ENCODE measurements around the gene RPRML.
"Not testable (repeated sequence)": the region's sequence is repeated elsewhere in the genome, so short reads cannot be mapped to it uniquely, and the experiment has no call there.

RPRML gene

GRCh38 chr17:46989637-46990431 lies 10.8 kb upstream of the RPRML start:
- H3K4me1 ChIP-seq (ENCODE audit: control insufficient read depth in 1 of 2, insufficient read depth in 2 of 2, low read length in 2 of 2), result peaks cover 0 to 1% of the 10 kb centered on the region in 2 donors
- H3K27me3 ChIP-seq (ENCODE audit: control insufficient read depth in 1 of 2, insufficient read depth in 2 of 2, low read length in 2 of 2), result peaks cover 0 to 5% of the 10 kb centered on the region in 2 donors
- H3K36me3 ChIP-seq (ENCODE audit: control insufficient read depth in 1 of 2, insufficient read depth in 2 of 2, low read length in 2 of 2), result no peaks in the 10 kb centered on the region
- no peak overlapping the region for H3K27ac ChIP-seq (ENCODE audit: low read depth, low read length)
- H3K4me3 ChIP-seq (ENCODE audit: low read depth in 1 of 2, low read length in 2 of 2), result no peak overlapping the region
- H3K9ac ChIP-seq (ENCODE audit: low read depth in 1 of 2, low read length in 2 of 2), result no peak overlapping the region
- no peaks in the 10 kb centered on the region for H3K9me3 ChIP-seq (ENCODE audit: control insufficient read depth in 1 of 2, low read length in 2 of 2)

GRCh38 chr17:46987927-46988326 lies 8.9 kb upstream of the RPRML start:
- not testable (repeated sequence) for H3K27me3 ChIP-seq (ENCODE audit: control insufficient read depth in 1 of 2, insufficient read depth in 2 of 2, low read length in 2 of 2); H3K27ac ChIP-seq (ENCODE audit: low read depth, low read length); H3K4me1 ChIP-seq (ENCODE audit: control insufficient read depth in 1 of 2, insufficient read depth in 2 of 2, low read length in 2 of 2); H3K9ac ChIP-seq (ENCODE audit: low read depth in 1 of 2, low read length in 2 of 2); H3K36me3 ChIP-seq (ENCODE audit: control insufficient read depth in 1 of 2, insufficient read depth in 2 of 2, low read length in 2 of 2); H3K9me3 ChIP-seq (ENCODE audit: control insufficient read depth in 1 of 2, low read length in 2 of 2); H3K4me3 ChIP-seq (ENCODE audit: low read depth in 1 of 2, low read length in 2 of 2)

- no peaks in the 10 kb centered on the region for H3K36me3 ChIP-seq (ENCODE audit: control insufficient read depth in 1 of 2, insufficient read depth in 2 of 2, low read length in 2 of 2)
- H3K27me3 ChIP-seq (ENCODE audit: control insufficient read depth in 1 of 2, insufficient read depth in 2 of 2, low read length in 2 of 2), result peaks cover 0 to 9% of the 10 kb centered on the region in 2 donors
- no peak overlapping the region for H3K27ac ChIP-seq (ENCODE audit: low read depth, low read length)
- no peak overlapping the region for H3K4me3 ChIP-seq (ENCODE audit: low read depth in 1 of 2, low read length in 2 of 2)
- no peak overlapping the region for H3K9ac ChIP-seq (ENCODE audit: low read depth in 1 of 2, low read length in 2 of 2)
- no peaks in the 10 kb centered on the region for H3K9me3 ChIP-seq (ENCODE audit: control insufficient read depth in 1 of 2, low read length in 2 of 2)
- H3K4me1 ChIP-seq (ENCODE audit: control insufficient read depth in 1 of 2, insufficient read depth in 2 of 2, low read length in 2 of 2), result peaks cover 5 to 7% of the 10 kb centered on the region in 2 donors
These were observed 7.3 kb upstream of the RPRML start for GRCh38 chr17:46986366-46986765.

- Histone ChIP-seq H3K27ac (ENCODE audit: low read depth, low read length) (no peak overlapping the region), H3K9me3 (ENCODE audit: control insufficient read depth in 1 of 2, low read length in 2 of 2) (no peaks in the 10 kb centered on the region), H3K4me1 (ENCODE audit: control insufficient read depth in 1 of 2, insufficient read depth in 2 of 2, low read length in 2 of 2) (peaks cover 5 to 7% of the 10 kb centered on the region in 2 donors), H3K36me3 (ENCODE audit: control insufficient read depth in 1 of 2, insufficient read depth in 2 of 2, low read length in 2 of 2) (no peaks in the 10 kb centered on the region), H3K9ac (ENCODE audit: low read depth in 1 of 2, low read length in 2 of 2) (no peak overlapping the region), H3K27me3 (ENCODE audit: control insufficient read depth in 1 of 2, insufficient read depth in 2 of 2, low read length in 2 of 2) (peaks cover 0 to 9% of the 10 kb centered on the region in 2 donors), H3K4me3 (ENCODE audit: low read depth in 1 of 2, low read length in 2 of 2) (no peak overlapping the region)
These were observed 5.8 kb upstream of the RPRML start for GRCh38 chr17:46984892-46985291.

GRCh38 chr17:46984341-46984740 lies 5.3 kb upstream of the RPRML start:
- Histone ChIP-seq H3K9ac (ENCODE audit: low read depth in 1 of 2, low read length in 2 of 2) (no peak overlapping the region), H3K4me3 (ENCODE audit: low read depth in 1 of 2, low read length in 2 of 2) (no peak overlapping the region), H3K4me1 (ENCODE audit: control insufficient read depth in 1 of 2, insufficient read depth in 2 of 2, low read length in 2 of 2) (peaks cover 7 to 8% of the 10 kb centered on the region in 2 donors), H3K27me3 (ENCODE audit: control insufficient read depth in 1 of 2, insufficient read depth in 2 of 2, low read length in 2 of 2) (peaks cover 4 to 6% of the 10 kb centered on the region in 2 donors), H3K36me3 (ENCODE audit: control insufficient read depth in 1 of 2, insufficient read depth in 2 of 2, low read length in 2 of 2) (no peaks in the 10 kb centered on the region), H3K27ac (ENCODE audit: low read depth, low read length) (no peak overlapping the region), H3K9me3 (ENCODE audit: control insufficient read depth in 1 of 2, low read length in 2 of 2) (no peaks in the 10 kb centered on the region)

- no peak overlapping the region for H3K27ac ChIP-seq (ENCODE audit: low read depth, low read length)
- no peak overlapping the region for H3K4me3 ChIP-seq (ENCODE audit: low read depth in 1 of 2, low read length in 2 of 2)
- no peak overlapping the region for H3K9ac ChIP-seq (ENCODE audit: low read depth in 1 of 2, low read length in 2 of 2)
These were observed 4.7 kb upstream of the RPRML start for GRCh38 chr17:46983782-46984181.

GRCh38 chr17:46982577-46982976 lies 3.5 kb upstream of the RPRML start:
- H3K27me3 ChIP-seq (ENCODE audit: control insufficient read depth in 1 of 2, insufficient read depth in 2 of 2, low read length in 2 of 2), result peaks cover 21 to 23% of the 10 kb centered on the region in 2 donors
- H3K4me1 ChIP-seq (ENCODE audit: control insufficient read depth in 1 of 2, insufficient read depth in 2 of 2, low read length in 2 of 2), result peaks cover 7 to 18% of the 10 kb centered on the region in 2 donors
- H3K9ac ChIP-seq (ENCODE audit: low read depth in 1 of 2, low read length in 2 of 2), result no peak overlapping the region
- no peaks in the 10 kb centered on the region for H3K36me3 ChIP-seq (ENCODE audit: control insufficient read depth in 1 of 2, insufficient read depth in 2 of 2, low read length in 2 of 2)
- no peak overlapping the region for H3K4me3 ChIP-seq (ENCODE audit: low read depth in 1 of 2, low read length in 2 of 2)
- H3K27ac ChIP-seq (ENCODE audit: low read depth, low read length), result no peak overlapping the region
- H3K9me3 ChIP-seq (ENCODE audit: control insufficient read depth in 1 of 2, low read length in 2 of 2), result no peaks in the 10 kb centered on the region

More at GRCh38 chr17:46983782-46984181, 4.7 kb upstream of the RPRML start:
- no peaks in the 10 kb centered on the region for H3K36me3 ChIP-seq (ENCODE audit: control insufficient read depth in 1 of 2, insufficient read depth in 2 of 2, low read length in 2 of 2)
- H3K4me1 ChIP-seq (ENCODE audit: control insufficient read depth in 1 of 2, insufficient read depth in 2 of 2, low read length in 2 of 2), result peaks cover 7 to 9% of the 10 kb centered on the region in 2 donors
- peaks cover 9 to 11% of the 10 kb centered on the region in 2 donors for H3K27me3 ChIP-seq (ENCODE audit: control insufficient read depth in 1 of 2, insufficient read depth in 2 of 2, low read length in 2 of 2)
- H3K9me3 ChIP-seq (ENCODE audit: control insufficient read depth in 1 of 2, low read length in 2 of 2), result no peaks in the 10 kb centered on the region

GRCh38 chr17:46978489-46979146 lies 435 bp downstream of the RPRML start:
- H3K9ac ChIP-seq (ENCODE audit: low read depth in 1 of 2, low read length in 2 of 2), result no peak overlapping the region
- no peaks in the 10 kb centered on the region for H3K9me3 ChIP-seq (ENCODE audit: control insufficient read depth in 1 of 2, low read length in 2 of 2)
- H3K27me3 ChIP-seq (ENCODE audit: control insufficient read depth in 1 of 2, insufficient read depth in 2 of 2, low read length in 2 of 2), result peaks cover 33 to 38% of the 10 kb centered on the region in 2 donors
- H3K4me1 ChIP-seq (ENCODE audit: control insufficient read depth in 1 of 2, insufficient read depth in 2 of 2, low read length in 2 of 2), result peaks cover 0 to 12% of the 10 kb centered on the region in 2 donors
- H3K27ac ChIP-seq (ENCODE audit: low read depth, low read length), result no peak overlapping the region
- peak overlapping the region; percentile 55 to 69 for H3K4me3 ChIP-seq (ENCODE audit: low read depth in 1 of 2, low read length in 2 of 2)
- H3K36me3 ChIP-seq (ENCODE audit: control insufficient read depth in 1 of 2, insufficient read depth in 2 of 2, low read length in 2 of 2), result no peaks in the 10 kb centered on the region

GRCh38 chr17:46977750-46978488 lies 1.1 kb downstream of the RPRML start:
- H3K27ac ChIP-seq (ENCODE audit: low read depth, low read length), result no peak overlapping the region
- H3K4me3 ChIP-seq (ENCODE audit: low read depth in 1 of 2, low read length in 2 of 2), result peak overlapping the region in 1 of 2 donors; percentile 69
- peaks cover 33 to 38% of the 10 kb centered on the region in 2 donors for H3K27me3 ChIP-seq (ENCODE audit: control insufficient read depth in 1 of 2, insufficient read depth in 2 of 2, low read length in 2 of 2)
- no peaks in the 10 kb centered on the region for H3K9me3 ChIP-seq (ENCODE audit: control insufficient read depth in 1 of 2, low read length in 2 of 2)
- H3K9ac ChIP-seq (ENCODE audit: low read depth in 1 of 2, low read length in 2 of 2), result no peak overlapping the region
- H3K36me3 ChIP-seq (ENCODE audit: control insufficient read depth in 1 of 2, insufficient read depth in 2 of 2, low read length in 2 of 2), result no peaks in the 10 kb centered on the region
- H3K4me1 ChIP-seq (ENCODE audit: control insufficient read depth in 1 of 2, insufficient read depth in 2 of 2, low read length in 2 of 2), result peaks cover 0 to 12% of the 10 kb centered on the region in 2 donors

GRCh38 chr17:46977348-46977747 lies 1.7 kb downstream of the RPRML start:
- no peak overlapping the region for H3K27ac ChIP-seq (ENCODE audit: low read depth, low read length)
- peaks cover 33 to 35% of the 10 kb centered on the region in 2 donors for H3K27me3 ChIP-seq (ENCODE audit: control insufficient read depth in 1 of 2, insufficient read depth in 2 of 2, low read length in 2 of 2)
- H3K9ac ChIP-seq (ENCODE audit: low read depth in 1 of 2, low read length in 2 of 2), result no peak overlapping the region
- H3K4me3 ChIP-seq (ENCODE audit: low read depth in 1 of 2, low read length in 2 of 2), result no peak overlapping the region
- no peaks in the 10 kb centered on the region for H3K9me3 ChIP-seq (ENCODE audit: control insufficient read depth in 1 of 2, low read length in 2 of 2)
- no peaks in the 10 kb centered on the region for H3K36me3 ChIP-seq (ENCODE audit: control insufficient read depth in 1 of 2, insufficient read depth in 2 of 2, low read length in 2 of 2)
- H3K4me1 ChIP-seq (ENCODE audit: control insufficient read depth in 1 of 2, insufficient read depth in 2 of 2, low read length in 2 of 2), result peaks cover 0 to 12% of the 10 kb centered on the region in 2 donors

Measured in duodenal mucosa (tissue), 2 donors.